Adipocyte (in vitro differentiated cells): ENCODE results near the gene CRYBG2.
A peak's percentile ranks its signal among the peaks of the same experiment; 100 is the strongest.

Experiments used
- DNase-seq: peaks from one replicate; pipeline ENCODE4 v3.0.0-alpha.2; 2015; ENCODE audit warnings: low read depth
- H3K27me3 ChIP-seq: replicated peaks from 2 replicates; pipeline ENCODE4 v1.7.0; 2013; ENCODE audit warnings: mild to moderate bottlenecking, low read length, moderate library complexity; ENCODE audit not compliant: control insufficient read depth, insufficient read depth
- H3K36me3 ChIP-seq: 2 replicates; pipeline ENCODE4 v1.7.0; 2013; ENCODE audit warnings: low read length, mild to moderate bottlenecking, moderate library complexity; ENCODE audit not compliant: control insufficient read depth, insufficient read depth, severe bottlenecking
- H3K4me1 ChIP-seq: 2 replicates; pipeline ENCODE4 v1.7.0; 2013; ENCODE audit warnings: mild to moderate bottlenecking, low read length, moderate library complexity; ENCODE audit not compliant: control insufficient read depth, insufficient read depth
- H3K4me3 ChIP-seq: 2 replicates; pipeline ENCODE4 v1.7.0; 2013; ENCODE audit warnings: mild to moderate bottlenecking, low read length, moderate library complexity
- H3K9ac ChIP-seq: 2 replicates; pipeline ENCODE4 v1.7.0; 2013; ENCODE audit warnings: mild to moderate bottlenecking, low read length, moderate library complexity
- H3K9me3 ChIP-seq: 2 replicates; pipeline ENCODE4 v1.7.0; 2013; ENCODE audit warnings: mild to moderate bottlenecking, low read length, moderate library complexity; ENCODE audit not compliant: control insufficient read depth

The CRYBG2 gene

DNA sequence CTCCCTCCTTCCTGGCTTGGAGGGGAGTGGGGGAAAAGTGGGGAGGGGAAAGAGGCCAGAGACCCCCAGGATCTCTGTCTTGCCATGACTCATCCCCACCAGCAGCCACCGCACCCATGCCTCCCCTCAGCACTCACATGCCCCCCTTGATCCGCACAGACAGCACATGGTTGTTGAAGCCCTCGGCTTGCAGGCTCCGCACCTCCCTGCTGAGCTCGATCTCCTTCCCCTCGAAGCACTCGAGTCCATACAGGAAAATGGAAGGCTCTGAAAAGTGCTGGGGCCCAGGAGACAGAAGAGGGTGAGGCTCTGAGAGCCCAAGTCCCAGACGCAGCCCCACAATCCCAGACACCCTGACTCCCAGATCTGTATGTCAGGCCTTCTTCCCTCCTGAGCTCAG lies 25.3 kb downstream of the CRYBG2 start:
- Histone ChIP-seq H3K27me3 (peaks cover 4% of the 10 kb centered on the region), H3K36me3 (no peaks in the 10 kb centered on the region), H3K9ac (no peak overlapping the region), H3K4me3 (no peak overlapping the region), H3K4me1 (peaks cover 6% of the 10 kb centered on the region), H3K9me3 (no peaks in the 10 kb centered on the region)
- DNase-seq, result no peak

DNA sequence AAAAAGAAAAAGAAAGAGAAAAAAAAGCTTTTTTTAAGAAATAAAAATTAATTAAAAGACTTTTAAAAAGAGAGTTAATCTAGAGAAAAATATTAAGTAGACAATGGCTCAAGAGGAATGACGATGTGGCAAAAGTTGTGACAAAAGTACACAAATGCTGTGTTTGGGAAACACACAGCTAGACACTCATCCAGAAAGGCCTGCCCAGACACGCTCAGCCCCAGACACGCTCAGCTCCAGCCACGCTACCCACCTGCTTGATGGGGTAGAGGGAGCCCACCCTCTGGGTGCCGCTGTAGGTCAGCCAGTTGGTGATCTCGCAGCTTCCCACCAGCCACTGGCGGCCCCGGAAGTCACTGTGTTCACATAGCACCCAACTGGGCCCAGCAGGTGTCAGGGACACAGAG lies 26.0 kb downstream of the CRYBG2 start:
- no peaks in the 10 kb centered on the region for H3K36me3 ChIP-seq
- no peak overlapping the region for H3K9ac ChIP-seq
- peaks cover 4% of the 10 kb centered on the region for H3K27me3 ChIP-seq
- H3K4me1 ChIP-seq, result peaks cover 6% of the 10 kb centered on the region
- no peak overlapping the region for H3K4me3 ChIP-seq
- H3K9me3 ChIP-seq, result no peaks in the 10 kb centered on the region
- DNase-seq, result no peak

DNA sequence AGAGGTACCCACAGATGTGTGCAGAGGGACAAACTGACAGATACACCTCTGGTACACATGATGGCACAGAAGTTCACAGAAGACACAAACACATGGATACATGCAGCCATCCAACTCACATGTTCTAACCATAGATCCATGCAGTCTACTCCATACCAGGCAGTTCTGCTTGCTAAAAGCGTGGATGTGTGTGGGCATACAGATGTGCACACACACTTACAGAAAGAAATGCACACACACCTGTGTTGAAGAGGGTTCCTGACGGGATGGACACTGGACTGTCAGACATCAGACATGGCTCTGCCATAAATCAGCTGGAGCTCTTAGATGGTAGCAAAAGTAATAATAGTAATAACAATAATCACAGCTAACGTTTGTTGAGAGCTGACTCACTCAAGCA lies 29.4 kb downstream of the CRYBG2 start:
- H3K9ac ChIP-seq, result no peak overlapping the region
- peaks cover 4% of the 10 kb centered on the region for H3K4me1 ChIP-seq
- no peaks in the 10 kb centered on the region for H3K9me3 ChIP-seq
- H3K36me3 ChIP-seq, result no peaks in the 10 kb centered on the region
- no peak for DNase-seq
- H3K4me3 ChIP-seq, result no peak overlapping the region
- peaks cover 6% of the 10 kb centered on the region for H3K27me3 ChIP-seq

DNA sequence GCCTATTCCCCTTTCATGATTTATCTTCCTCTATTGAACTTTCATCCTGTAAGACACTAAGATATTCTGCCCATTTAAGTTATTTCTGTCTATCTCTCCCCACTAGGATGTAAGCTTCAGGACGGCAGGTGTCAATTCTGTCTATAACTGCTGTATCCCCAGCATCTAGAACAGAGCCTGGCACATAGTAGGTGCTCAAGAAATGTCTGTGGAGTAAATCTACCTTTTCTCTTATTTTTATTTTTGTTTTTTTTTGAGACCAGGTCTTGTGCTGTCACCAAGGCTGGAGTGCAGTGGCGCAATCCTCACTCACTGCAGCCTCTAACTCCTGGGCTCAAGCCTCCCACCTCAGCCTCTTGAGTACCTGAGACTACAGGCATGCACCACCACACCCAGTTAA lies 30.5 kb downstream of the CRYBG2 start:
- Histone ChIP-seq H3K36me3 (no peaks in the 10 kb centered on the region), H3K27me3 (peaks cover 5% of the 10 kb centered on the region), H3K4me1 (peaks cover 10% of the 10 kb centered on the region), H3K9ac (no peak overlapping the region), H3K9me3 (no peaks in the 10 kb centered on the region), H3K4me3 (no peak overlapping the region)
- DNase-seq, result no peak

DNA sequence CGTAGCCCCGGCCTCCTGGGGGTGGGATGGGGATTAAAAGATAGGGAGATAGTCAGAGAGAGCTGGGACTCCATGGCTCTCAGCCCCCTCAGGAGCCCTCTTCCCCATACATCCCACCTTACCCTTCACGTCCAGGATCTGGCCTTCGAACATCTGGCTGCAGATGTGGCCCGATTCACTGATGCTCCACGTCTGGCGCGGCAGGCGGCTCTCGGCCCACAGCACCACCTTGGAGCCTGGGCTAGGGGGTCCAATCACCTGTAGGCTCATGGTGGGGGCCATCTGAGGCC lies 31.9 kb downstream of the CRYBG2 start:
- Histone ChIP-seq H3K9ac (peak overlapping the region; percentile 60), H3K27me3 (peaks cover 2% of the 10 kb centered on the region), H3K4me1 (peaks cover 12% of the 10 kb centered on the region), H3K36me3 (no peaks in the 10 kb centered on the region), H3K4me3 (no peak overlapping the region), H3K9me3 (no peaks in the 10 kb centered on the region)
- DNase-seq, result no peak

DNA sequence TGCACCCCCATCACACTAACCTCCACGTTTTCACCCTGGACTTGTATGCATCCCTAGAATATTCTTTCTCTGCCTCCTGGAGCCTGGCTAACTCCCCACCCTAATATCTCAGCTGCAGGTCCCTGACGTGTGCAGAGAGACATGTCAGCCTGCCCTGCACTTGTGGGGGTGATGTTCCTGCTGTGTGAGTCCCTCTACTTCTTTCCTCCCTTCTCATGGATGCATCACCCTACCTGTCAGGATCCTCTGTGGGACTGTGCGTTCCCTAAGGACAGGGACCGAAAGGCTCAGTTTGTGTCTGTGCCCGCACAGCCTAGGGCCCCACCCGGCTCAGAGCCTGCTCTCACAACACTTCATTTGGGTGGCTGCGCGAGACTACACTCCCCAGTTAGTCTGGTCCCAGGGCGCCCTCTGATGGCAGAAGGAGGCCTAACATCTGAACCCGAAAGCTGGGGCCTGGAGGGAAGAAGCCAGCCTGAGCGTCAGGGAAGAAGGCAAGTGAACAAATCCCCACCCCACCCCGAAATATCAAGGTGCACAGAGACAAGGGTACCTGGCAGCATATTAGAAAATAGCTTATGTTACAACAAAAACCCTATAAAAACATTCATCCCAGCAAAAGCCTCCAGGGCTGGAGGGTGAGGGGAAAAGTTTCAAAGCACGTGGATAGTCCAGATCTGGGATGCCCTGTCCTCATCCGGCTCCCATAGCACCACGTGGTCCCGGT lies 32.5 kb downstream of the CRYBG2 start:
- Histone ChIP-seq H3K27me3 (peaks cover 2% of the 10 kb centered on the region), H3K36me3 (no peaks in the 10 kb centered on the region), H3K9me3 (no peaks in the 10 kb centered on the region), H3K9ac (peak overlapping the region; percentile 80), H3K4me1 (peaks cover 14% of the 10 kb centered on the region), H3K4me3 (no peak overlapping the region)
- DNase-seq, result peak; percentile 95

DNA sequence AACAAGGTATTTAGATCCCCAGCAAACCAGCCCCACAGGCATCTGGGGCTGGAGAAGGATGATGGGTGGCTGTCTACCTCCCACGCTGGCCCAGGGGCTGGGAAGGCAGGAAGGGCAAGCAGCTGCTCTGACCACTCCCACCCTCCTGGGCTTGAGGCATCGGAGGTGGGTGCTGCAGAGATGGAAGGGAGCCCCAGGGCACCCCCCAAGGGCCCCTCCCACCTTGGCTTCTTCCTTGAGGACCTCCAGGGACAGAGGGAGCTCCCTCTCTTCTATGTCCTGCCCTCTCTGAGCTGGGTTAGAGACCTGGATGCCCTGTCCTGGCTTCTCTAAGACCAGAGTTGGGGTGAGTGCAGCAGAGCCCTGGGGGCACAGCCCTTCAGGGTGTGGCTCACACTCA lies 33.0 kb downstream of the CRYBG2 start:
- no peaks in the 10 kb centered on the region for H3K36me3 ChIP-seq
- no peaks in the 10 kb centered on the region for H3K9me3 ChIP-seq
- H3K9ac ChIP-seq, result peak overlapping the region; percentile 80
- DNase-seq, result no peak
- no peak overlapping the region for H3K4me3 ChIP-seq
- H3K27me3 ChIP-seq, result peaks cover 2% of the 10 kb centered on the region
- peaks cover 20% of the 10 kb centered on the region for H3K4me1 ChIP-seq

DNA sequence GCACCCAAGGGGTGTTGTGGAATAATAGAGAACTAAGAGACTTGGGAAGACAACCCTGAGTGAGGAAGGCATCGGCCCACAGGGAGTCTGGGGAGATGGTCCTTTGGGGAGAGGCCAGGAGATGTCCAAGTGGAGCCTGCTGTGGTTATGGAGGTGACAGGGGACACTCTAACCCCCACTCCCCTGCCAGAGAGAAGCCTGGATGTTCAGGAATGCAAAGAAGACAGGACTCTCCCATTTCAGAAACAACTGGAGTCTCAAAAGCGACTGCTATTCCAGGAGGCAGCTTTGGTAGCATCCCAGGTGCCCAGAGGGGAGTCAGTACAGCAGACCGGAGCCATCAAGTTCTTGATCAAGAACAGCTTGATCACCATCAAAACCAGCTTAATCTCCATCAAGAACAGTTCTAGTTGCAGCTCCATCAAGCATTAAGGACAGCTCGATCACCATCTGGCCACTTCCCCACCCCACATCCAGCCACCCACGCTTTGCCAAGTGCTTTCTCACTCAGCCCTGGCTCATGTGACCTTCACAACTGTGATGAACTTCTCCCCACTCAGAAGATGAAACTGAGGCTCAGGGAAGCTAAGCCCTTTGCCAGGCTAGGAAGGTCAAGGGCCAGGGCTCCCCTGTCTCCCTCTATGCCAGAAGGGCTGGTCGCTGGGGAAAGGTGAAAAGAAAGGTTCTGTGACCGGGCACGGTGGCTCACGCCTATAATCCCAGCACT lies 35.4 kb downstream of the CRYBG2 start:
- Histone ChIP-seq H3K4me1 (peaks cover 39% of the 10 kb centered on the region), H3K36me3 (no peaks in the 10 kb centered on the region), H3K4me3 (no peak overlapping the region), H3K9ac (no peak overlapping the region), H3K27me3 (peaks cover 2% of the 10 kb centered on the region), H3K9me3 (no peaks in the 10 kb centered on the region)
- DNase-seq, result no peak

DNA sequence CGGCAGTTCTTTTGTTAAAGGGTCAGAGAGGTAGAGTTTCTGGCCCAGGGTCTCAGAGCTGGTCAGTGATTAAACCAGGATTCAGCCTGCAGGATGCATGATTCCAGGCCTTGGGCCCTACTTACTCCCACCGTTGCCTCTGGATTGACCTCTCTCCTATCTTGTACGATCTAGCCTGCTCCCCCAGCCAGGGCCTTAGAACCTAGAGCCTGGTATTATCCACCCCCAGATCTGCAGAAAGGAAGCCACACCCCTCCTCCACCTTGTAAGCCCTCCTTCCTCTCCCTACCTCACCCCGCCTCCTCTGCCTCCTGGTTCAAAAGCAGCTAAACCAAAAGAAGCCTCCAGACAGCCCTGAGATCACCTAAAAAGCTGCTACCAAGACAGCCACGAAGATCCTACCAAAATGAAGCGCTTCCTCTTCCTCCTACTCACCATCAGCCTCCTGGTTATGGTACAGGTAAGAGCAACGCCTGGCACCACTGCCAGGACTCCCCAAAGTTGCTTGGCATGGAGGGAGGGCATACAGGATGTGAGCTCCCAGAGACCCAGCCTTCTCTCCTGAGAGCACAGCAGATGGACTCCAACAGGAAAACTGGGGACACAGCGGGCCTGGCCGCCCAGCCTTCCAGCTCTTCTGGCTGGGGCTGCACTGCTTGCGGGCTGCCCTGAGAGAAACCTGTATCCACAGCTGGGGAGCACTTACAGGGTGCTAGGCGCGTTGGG lies 36.2 kb downstream of the CRYBG2 start, which contains the start of gene CD52:
TSS of gene CD52 (plus strand) at position 347 of the 726 bp plus-strand sequence. CDS start at position 407, 60 bp downstream.
- Histone ChIP-seq H3K4me1 (peaks cover 39% of the 10 kb centered on the region), H3K27me3 (peaks cover 2% of the 10 kb centered on the region), H3K9ac (no peak within 1 kb of the TSS), H3K36me3 (no peaks in the 10 kb centered on the region), H3K9me3 (no peaks in the 10 kb centered on the region), H3K4me3 (no peak within 1 kb of the TSS)
- no peak for DNase-seq

DNA sequence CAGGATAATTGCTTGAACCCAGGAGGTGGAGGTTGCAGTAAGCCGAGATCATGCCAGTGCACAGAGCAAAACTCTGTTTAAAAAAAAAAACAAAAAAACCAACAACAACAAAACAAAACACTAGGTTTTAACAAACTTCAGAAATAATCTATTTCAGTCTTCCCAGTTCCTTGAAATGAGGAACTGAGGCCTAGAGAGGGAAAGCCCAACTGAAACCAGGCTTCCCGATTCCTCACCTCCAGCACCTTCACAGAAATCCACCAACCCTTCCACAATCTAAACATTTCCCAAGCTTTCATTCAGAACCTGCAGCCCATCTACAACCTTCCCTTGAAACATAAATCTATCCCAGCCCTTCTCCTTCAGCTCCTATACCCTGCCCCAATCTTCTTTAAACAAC lies 36.8 kb downstream of the CRYBG2 start:
- H3K36me3 ChIP-seq, result no peaks in the 10 kb centered on the region
- no peaks in the 10 kb centered on the region for H3K27me3 ChIP-seq
- H3K4me1 ChIP-seq, result peaks cover 39% of the 10 kb centered on the region
- H3K9ac ChIP-seq, result no peak overlapping the region
- DNase-seq, result no peak
- H3K4me3 ChIP-seq, result no peak overlapping the region
- H3K9me3 ChIP-seq, result no peaks in the 10 kb centered on the region
